HL-60 (cell line): ENCODE data around the gene PPP4R3B.
"Not testable (repeated sequence)": the region's sequence is repeated elsewhere in the genome, so short reads cannot be mapped to it uniquely, and the experiment has no call there.

Source experiments
- DNase-seq, 2 experiments: peaks; one replicate each; pipeline ENCODE4 v3.0.0-alpha.2; 2010 to 2020; ENCODE audit warnings: low read depth in 1 of 2, low spot score in 1 of 2
- H3K27ac ChIP-seq: fragments of 250-450 bp; sonication (Bioruptor Pico); replicated peaks from 2 replicates; pipeline ENCODE4 v1.5.1; 2020; ENCODE audit warnings: mild to moderate bottlenecking, moderate library complexity
- H3K27me3 ChIP-seq: fragments of 250-450 bp; sonication (Bioruptor Pico); 2 replicates; pipeline ENCODE4 v1.5.1; 2021; ENCODE audit warnings: mild to moderate bottlenecking, moderate library complexity; ENCODE audit not compliant: insufficient read depth, poor library complexity, severe bottlenecking
- H3K4me3 ChIP-seq: replicated peaks from 2 replicates; pipeline ENCODE4 v1.5.1; 2011; ENCODE audit warnings: mild to moderate bottlenecking, control low read depth, low read length; ENCODE audit not compliant: insufficient read depth
- GABPA ChIP-seq: IDR thresholded peaks from 2 replicates; pipeline ENCODE4 v1.6.1; 2012; ENCODE audit warnings: low read depth
- POLR2AphosphoS5 ChIP-seq: IDR thresholded peaks from 2 replicates; pipeline ENCODE4 v1.6.1; 2012; ENCODE audit warnings: low read depth
- SPI1 ChIP-seq: IDR thresholded peaks from 2 replicates; pipeline ENCODE4 v1.6.1; 2012; ENCODE audit warnings: low read depth, mild to moderate bottlenecking, borderline replicate concordance
- TF ChIP-seq, protein P1 (sequence below): IDR thresholded peaks from 2 replicates; pipeline ENCODE4 v1.6.1; 2012; ENCODE audit warnings: low read depth; ENCODE audit not compliant: insufficient replicate concordance
- TF ChIP-seq, protein P2 (sequence below): IDR thresholded peaks from one replicate; pipeline ENCODE4 v1.5.1; 2011; ENCODE audit warnings: low read length, control low read depth, inconsistent platforms; ENCODE audit not compliant: insufficient read depth

PPP4R3B gene

DNA sequence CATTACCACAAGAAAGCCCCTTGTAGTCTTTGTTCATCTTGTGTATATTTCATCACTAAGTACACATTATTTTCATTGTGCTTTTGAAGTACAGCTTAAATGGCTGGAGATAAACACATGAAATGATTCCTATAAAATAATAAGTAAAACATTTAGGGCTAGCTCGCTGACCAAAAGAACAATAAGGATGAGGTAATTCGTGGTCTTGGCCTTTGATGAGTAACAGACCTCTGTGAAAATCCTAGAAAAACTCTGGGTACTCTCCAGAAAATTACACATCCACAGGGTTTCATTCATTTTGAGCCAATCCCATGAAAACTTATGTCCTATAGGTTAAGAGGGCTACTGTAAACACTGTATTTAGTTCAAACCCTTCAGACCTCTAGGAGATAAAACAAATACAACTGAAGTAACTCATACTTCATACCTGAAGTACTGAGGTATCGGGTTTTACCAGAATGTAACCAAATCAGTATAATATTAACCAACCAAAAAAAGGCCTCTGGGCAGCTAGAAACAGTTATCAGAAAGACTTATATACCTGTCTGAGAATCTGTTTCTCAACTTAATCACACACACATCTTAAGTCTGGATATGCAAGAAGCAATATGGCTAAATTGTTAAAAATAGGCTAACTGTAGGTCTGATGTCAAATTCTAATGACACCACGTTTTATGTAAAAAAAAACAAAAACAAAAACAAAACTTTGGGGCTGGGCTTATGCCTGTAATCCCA lies 66.9 kb downstream of the PPP4R3B start:
- Histone ChIP-seq H3K27me3 (no peaks in the 10 kb centered on the region), H3K27ac (no peak overlapping the region), H3K4me3 (no peak overlapping the region)
- no peak for DNase-seq
- no peak for TF ChIP-seq SPI1
- TF ChIP-seq, protein P1, sequence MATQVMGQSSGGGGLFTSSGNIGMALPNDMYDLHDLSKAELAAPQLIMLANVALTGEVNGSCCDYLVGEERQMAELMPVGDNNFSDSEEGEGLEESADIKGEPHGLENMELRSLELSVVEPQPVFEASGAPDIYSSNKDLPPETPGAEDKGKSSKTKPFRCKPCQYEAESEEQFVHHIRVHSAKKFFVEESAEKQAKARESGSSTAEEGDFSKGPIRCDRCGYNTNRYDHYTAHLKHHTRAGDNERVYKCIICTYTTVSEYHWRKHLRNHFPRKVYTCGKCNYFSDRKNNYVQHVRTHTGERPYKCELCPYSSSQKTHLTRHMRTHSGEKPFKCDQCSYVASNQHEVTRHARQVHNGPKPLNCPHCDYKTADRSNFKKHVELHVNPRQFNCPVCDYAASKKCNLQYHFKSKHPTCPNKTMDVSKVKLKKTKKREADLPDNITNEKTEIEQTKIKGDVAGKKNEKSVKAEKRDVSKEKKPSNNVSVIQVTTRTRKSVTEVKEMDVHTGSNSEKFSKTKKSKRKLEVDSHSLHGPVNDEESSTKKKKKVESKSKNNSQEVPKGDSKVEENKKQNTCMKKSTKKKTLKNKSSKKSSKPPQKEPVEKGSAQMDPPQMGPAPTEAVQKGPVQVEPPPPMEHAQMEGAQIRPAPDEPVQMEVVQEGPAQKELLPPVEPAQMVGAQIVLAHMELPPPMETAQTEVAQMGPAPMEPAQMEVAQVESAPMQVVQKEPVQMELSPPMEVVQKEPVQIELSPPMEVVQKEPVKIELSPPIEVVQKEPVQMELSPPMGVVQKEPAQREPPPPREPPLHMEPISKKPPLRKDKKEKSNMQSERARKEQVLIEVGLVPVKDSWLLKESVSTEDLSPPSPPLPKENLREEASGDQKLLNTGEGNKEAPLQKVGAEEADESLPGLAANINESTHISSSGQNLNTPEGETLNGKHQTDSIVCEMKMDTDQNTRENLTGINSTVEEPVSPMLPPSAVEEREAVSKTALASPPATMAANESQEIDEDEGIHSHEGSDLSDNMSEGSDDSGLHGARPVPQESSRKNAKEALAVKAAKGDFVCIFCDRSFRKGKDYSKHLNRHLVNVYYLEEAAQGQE, result no peak
- TF ChIP-seq GABPA, result no peak

DNA sequence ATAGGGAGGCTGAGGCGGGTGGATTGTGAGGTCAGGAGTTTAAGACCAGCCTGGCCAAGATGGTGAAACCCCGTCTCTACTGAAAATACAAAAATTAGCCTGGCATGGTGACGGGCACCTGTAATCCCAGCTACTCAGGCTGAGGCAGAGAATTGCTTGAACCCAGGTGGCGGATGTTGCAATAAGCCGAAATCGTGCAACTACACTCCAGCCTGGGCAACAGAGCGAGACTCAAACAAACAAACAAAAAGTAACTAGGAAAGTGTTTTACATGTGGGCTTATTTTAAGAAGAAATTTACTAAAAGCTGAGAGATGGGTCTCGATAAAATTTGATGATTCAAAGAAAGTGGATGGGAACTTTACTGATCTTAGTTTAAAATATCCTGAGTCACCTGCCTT lies 69.7 kb downstream of the PPP4R3B start:
- H3K4me3 ChIP-seq, H3K27ac ChIP-seq, DNase-seq, H3K27me3 ChIP-seq: not testable (repeated sequence)

- H3K27ac ChIP-seq, result no peak overlapping the region
- no peaks in the 10 kb centered on the region for H3K27me3 ChIP-seq
- TF ChIP-seq POLR2AphosphoS5 (no peak), SPI1 (no peak), GABPA (no peak)
- TF ChIP-seq, protein P2, sequence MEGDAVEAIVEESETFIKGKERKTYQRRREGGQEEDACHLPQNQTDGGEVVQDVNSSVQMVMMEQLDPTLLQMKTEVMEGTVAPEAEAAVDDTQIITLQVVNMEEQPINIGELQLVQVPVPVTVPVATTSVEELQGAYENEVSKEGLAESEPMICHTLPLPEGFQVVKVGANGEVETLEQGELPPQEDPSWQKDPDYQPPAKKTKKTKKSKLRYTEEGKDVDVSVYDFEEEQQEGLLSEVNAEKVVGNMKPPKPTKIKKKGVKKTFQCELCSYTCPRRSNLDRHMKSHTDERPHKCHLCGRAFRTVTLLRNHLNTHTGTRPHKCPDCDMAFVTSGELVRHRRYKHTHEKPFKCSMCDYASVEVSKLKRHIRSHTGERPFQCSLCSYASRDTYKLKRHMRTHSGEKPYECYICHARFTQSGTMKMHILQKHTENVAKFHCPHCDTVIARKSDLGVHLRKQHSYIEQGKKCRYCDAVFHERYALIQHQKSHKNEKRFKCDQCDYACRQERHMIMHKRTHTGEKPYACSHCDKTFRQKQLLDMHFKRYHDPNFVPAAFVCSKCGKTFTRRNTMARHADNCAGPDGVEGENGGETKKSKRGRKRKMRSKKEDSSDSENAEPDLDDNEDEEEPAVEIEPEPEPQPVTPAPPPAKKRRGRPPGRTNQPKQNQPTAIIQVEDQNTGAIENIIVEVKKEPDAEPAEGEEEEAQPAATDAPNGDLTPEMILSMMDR, result no peak
- TF ChIP-seq, protein P1, result no peak
- no peak for DNase-seq
- H3K4me3 ChIP-seq, result no peak overlapping the region
These were observed 70.4 kb downstream of the PPP4R3B start for GRCh38 chr2:55547001-55547400.

- TF ChIP-seq, protein P1, result no peak
- no peak for TF ChIP-seq GABPA
- no peak for TF ChIP-seq SPI1
- TF ChIP-seq, protein P2, result no peak
- TF ChIP-seq POLR2AphosphoS5, result no peak
- DNase-seq, result no peak
- Histone ChIP-seq H3K4me3 (no peak overlapping the region), H3K27ac (no peak overlapping the region), H3K27me3 (no peaks in the 10 kb centered on the region)
These were observed 86.8 kb downstream of the PPP4R3B start for GRCh38 chr2:55530539-55531081.
